ENCODE results near the gene RPGRIP1L.

GRCh38 chr16:53599548-53599947 is 104.1 kb downstream of the RPGRIP1L start:
- TF ChIP-seq CTCF (IDR thresholded peaks at IDR 0.05): no peak
- no peak for TF ChIP-seq POLR2A (IDR thresholded peaks at IDR 0.05)
